HG02938 (cell line): Measurements from ENCODE around the gene SLC25A26.

ENCODE experiments used
- ATAC-seq: cut with Tn5 transposase; IDR thresholded peaks from one replicate; pipeline ENCODE4 v1.9.1; 2021; ENCODE audit warnings: mild to moderate bottlenecking, moderate library complexity; ENCODE audit not compliant: unreplicated experiment

Gene SLC25A26

GRCh38 chr3:66366747-66367146 is 145.9 kb downstream of the SLC25A26 start:
- ATAC-seq: no peak

GRCh38 chr3:66367979-66368378 is 147.2 kb downstream of the SLC25A26 start:
- ATAC-seq: no peak

- no peak for ATAC-seq
Measured at GRCh38 chr3:66370179-66370578, 149.4 kb downstream of the SLC25A26 start.

GRCh38 chr3:66371432-66371831 is 150.6 kb downstream of the SLC25A26 start:
- ATAC-seq: no peak

- ATAC-seq: no peak
Measured at GRCh38 chr3:66372681-66373350, 152.0 kb downstream of the SLC25A26 start.

- no peak for ATAC-seq
Measured at GRCh38 chr3:66376568-66376967, 155.8 kb downstream of the SLC25A26 start.

GRCh38 chr3:66377800-66378199 is 157.0 kb downstream of the SLC25A26 start:
- no peak for ATAC-seq

- no peak for ATAC-seq
Measured at GRCh38 chr3:66378256-66378655, 157.5 kb downstream of the SLC25A26 start.

- no peak for ATAC-seq
Measured at GRCh38 chr3:66379565-66379964, 158.8 kb downstream of the SLC25A26 start.

GRCh38 chr3:66380200-66380932 is 159.6 kb downstream of the SLC25A26 start:
- ATAC-seq: no peak

- no peak for ATAC-seq
Measured at GRCh38 chr3:66381626-66382025, 160.8 kb downstream of the SLC25A26 start.

GRCh38 chr3:66382142-66382541 is 161.3 kb downstream of the SLC25A26 start:
- ATAC-seq: no peak

- ATAC-seq: no peak
Measured at GRCh38 chr3:66383023-66383422, 162.2 kb downstream of the SLC25A26 start.

- no peak for ATAC-seq
Measured at GRCh38 chr3:66383998-66384745, 163.4 kb downstream of the SLC25A26 start.

- no peak for ATAC-seq
Measured at GRCh38 chr3:66385066-66385465, 164.3 kb downstream of the SLC25A26 start.

- ATAC-seq: peak; percentile 80
Measured at GRCh38 chr3:66386011-66386924, 165.5 kb downstream of the SLC25A26 start.

- peak; percentile 51 for ATAC-seq
Measured at GRCh38 chr3:66386925-66387650, 166.3 kb downstream of the SLC25A26 start.

- ATAC-seq: peak; percentile 29
Measured at GRCh38 chr3:66390013-66390412, 169.2 kb downstream of the SLC25A26 start.

GRCh38 chr3:66392512-66392911 is 171.7 kb downstream of the SLC25A26 start:
- no peak for ATAC-seq

- no peak for ATAC-seq
Measured at GRCh38 chr3:66392966-66393332, 172.1 kb downstream of the SLC25A26 start.
